MV-4-11 (cell line): ENCODE results near the gene OBP2A.
A peak's percentile ranks its signal among the peaks of the same experiment; 100 is the strongest.
"Not testable (repeated sequence)": the region's sequence is repeated elsewhere in the genome, so short reads cannot be mapped to it uniquely, and the experiment has no call there.

Experiments used
- DNase-seq: peaks from one replicate; lab custom pipeline; 2025; lab: John Stamatoyannopoulos, UW

OBP2A gene

GRCh38 chr9:135545646-135546176 is at the start of gene OBP2A:
TSS of gene OBP2A (plus strand) at chr9:135546126. CDS start at chr9:135546181, 55 bp downstream.
- DNase-seq: not testable (repeated sequence)

DNA sequence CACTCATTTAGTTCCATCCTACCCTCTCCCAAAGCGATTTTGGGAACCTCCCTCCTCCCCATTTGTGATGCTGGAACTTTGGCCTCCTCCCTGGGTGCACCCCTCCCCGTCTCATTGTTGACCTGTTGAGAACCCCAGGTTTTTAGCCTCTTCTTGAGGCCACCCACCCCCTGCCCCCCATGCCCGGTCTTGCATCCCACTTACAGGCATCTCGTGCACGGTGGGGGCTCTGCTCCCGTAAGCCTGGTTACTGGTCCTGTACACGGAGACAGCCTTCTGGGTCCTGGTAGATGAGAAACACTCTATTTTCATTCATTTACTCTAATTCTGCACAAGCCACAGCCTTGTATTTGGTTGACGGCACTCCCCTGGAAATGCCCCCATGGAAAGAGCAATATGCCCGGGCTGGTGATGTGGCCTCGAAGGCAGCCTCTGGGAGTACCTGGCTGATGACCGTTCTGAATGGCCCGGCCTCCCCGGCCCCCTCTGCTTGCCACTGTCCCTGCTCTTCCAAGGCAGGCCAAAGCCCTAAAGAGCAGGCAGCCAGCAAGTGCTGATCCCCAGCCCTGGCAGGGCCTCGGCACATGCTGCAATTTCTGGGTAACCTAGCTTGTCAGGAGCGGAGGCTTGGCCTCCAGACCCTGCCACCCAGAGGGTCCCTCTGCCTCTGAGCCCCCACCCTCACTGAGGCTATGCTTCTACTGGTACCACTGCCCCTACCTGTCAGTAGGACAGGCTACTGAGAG is 47.4 kb upstream of the OBP2A start:
- no peak for DNase-seq

GRCh38 chr9:135499326-135500070 is 46.4 kb upstream of the OBP2A start:
- DNase-seq: peak; percentile 77

DNA sequence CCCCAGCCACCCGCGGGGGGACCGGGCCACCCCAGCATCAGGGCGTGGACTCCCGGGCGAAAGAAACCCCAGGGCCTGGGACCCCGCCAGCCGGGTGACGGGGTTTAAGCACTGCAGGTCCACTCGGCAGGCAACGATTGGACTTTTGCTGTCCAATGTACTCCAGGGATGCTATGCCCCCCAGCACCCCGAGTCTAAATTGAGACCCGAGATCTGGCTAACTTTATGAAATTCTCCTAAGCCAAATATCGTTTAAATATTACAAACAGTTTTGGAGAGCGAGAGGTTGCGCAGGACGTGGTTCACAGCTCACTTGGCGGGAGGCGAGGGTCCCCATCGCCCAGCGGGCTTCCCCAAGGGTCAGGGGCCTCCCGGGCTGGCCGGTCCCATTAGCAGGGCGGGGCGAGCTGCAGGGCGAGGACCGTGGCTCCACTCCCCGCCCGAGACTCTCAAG is 45.8 kb upstream of the OBP2A start:
- no peak for DNase-seq

GRCh38 chr9:135500525-135501260 is 45.2 kb upstream of the OBP2A start, which contains the start of gene MRPS2:
TSS of gene MRPS2 (plus strand) at chr9:135500682. CDS start at chr9:135500711, 29 bp downstream.
- peak; percentile 74 for DNase-seq

GRCh38 chr9:135501261-135502167 is 44.4 kb upstream of the OBP2A start:
- peak; percentile 30 for DNase-seq

- no peak for DNase-seq
These were observed 43.6 kb upstream of the OBP2A start for GRCh38 chr9:135502168-135502872.

GRCh38 chr9:135502873-135503321 is 43.0 kb upstream of the OBP2A start:
- DNase-seq: no peak

DNA sequence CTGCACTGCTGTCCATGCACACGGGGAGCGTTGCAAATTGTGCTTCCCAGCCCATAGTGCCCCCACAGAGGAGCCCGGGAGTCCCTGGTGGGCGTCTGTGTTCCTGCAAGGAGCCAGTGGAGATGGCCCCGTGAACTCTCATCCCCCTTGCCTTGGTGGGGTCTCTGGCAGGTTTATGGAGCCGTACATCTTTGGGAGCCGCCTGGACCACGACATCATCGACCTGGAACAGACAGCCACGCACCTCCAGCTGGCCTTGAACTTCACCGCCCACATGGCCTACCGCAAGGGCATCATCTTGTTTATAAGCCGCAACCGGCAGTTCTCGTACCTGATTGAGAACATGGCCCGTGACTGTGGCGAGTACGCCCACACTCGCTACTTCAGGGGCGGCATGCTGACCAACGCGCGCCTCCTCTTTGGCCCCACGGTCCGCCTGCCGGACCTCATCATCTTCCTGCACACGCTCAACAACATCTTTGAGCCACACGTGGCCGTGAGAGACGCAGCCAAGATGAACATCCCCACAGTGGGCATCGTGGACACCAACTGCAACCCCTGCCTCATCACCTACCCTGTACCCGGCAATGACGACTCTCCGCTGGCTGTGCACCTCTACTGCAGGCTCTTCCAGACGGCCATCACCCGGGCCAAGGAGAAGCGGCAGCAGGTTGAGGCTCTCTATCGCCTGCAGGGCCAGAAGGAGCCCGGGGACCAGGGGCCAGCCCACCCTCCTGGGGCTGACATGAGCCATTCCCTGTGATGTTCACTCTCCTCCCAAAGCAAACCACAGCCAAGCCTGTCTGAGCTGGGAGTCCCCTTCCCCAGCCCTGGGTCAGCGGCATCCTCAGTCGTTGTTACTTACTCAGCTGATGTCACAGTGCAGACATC is 42.3 kb upstream of the OBP2A start:
- DNase-seq: no peak

DNA sequence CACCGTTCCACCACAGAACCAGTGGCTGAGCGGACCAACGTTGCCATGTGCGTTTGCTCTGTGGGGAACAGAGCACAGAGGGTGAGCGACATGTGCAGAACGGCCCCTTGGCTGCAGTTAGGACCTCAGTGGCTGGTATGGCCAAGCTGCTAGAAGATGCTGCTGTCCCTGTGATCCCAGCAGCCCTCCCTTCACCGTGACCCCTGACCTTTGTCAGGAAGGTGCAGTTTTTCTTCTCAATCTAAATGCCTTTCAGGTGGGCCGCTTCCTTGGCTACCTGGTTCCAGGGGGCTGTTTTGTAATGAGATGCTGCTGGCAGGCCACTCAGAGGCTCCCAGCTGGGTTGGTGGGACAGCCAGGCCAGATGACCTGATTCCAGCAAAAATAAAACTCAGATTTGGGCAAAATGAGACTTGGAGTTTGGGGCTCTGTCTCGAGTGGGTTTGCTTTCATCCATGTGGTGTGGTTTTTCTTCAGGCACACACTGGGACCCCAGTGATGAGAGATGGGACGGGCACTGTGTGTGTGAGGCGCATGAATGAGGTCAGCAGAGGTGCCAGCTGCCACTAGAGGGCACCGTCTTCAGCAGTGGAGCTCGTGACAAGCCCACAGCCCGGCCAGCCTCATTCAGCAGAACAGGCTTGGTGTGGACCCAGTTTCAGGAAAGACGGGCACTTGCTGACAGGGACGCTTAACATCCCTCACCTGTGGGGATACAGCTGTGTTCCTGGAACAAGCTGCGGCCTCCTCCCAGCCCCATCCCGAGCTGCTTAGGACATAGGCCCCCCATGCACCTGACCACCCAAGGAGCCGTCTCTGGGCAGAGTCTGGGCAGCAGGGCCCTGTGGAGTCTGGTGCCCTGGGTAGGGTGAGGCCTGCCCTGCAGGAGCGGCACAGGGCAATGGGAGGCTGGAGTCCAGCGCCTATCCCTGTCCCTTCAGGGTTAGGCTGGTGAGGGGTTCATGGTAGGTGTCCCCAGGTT is 41.4 kb upstream of the OBP2A start:
- peak; percentile 48 for DNase-seq

DNA sequence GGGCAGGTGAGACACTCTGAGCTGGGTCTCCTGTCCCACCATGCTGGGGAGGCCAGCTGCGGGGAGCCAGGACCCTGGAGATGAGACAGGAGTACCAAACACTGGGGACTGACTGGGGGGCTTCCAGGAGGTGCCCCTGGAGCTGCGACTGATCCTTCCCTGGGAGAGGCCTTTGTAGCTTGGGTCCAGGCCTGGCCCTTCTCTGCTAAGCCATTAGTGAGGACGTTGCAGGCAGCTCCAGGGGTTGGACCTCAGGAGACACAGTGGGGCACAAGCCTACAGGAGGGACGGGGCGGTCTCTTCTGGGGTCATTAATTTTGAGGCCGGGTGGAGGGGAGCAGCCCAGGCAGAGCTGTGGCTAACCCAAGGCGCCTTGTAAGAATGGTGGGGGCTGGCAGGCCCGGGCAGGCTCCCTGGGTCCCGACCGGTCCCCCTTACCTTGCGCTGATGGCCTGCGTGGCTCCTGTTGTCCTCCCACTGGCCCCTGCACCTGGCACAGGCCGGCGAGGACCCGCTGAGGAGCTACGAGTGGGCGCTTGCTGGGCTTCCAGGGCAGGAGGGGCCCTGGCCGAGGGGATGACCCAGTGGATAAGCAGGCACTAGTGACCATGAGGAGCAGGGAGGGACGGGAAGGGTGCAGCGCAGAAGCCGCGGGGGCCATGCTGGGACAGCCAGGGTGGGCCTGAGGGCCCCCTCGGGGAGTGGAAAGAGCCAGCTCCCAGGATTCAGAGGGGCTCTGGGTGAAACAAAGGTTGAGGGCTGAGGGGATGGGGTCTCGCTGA is 40.3 kb upstream of the OBP2A start:
- DNase-seq: no peak

- no peak for DNase-seq
These were observed 39.4 kb upstream of the OBP2A start for GRCh38 chr9:135506327-135507103.

DNA sequence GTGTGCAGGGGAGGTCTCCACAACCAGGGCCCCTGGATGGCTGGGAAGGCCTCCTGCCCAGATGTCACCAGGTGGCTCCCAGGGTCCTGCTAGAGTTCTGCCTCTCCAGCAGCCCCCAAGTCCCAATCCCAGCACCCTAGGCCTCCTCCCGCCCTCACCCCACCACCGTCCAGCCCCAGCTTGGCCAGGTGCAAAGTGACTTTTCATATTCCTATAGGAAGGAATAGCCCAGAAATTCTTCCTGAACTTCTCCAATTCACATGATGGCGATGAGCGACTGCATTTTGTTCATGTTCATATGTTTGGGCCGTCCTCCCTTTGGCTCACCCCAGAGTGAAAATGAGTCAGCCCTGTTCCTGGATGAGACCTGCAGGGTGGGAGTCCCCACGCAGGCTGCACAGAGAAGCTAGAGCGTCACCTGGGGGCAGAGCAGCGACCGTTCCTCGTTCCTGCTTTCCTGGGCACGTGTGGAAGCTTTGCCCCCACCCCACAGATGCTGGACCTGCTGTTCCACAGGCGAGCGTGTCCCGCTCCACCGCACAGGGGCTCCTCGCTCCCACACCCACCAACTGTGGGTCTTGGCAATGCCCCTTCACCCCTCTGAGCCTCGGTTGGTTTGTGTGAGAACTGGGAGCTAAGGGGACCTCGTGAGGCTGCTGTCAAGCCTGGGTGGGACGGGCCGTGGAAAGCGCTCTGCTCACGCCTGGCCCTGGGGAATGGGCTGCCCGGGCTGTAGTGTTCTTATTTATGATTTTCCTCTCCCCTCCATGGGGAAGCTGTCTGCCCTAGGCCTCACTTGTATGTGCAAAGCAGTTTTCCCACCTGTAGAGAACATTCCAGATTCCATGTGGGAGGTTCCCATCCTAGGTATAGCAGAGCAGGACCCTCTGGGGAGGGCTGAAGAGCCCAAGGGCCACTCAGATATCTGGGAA is 38.6 kb upstream of the OBP2A start:
- no peak for DNase-seq

GRCh38 chr9:135508211-135508820 is 37.6 kb upstream of the OBP2A start:
- DNase-seq: no peak

- no peak for DNase-seq
These were observed 36.5 kb upstream of the OBP2A start for GRCh38 chr9:135509458-135509857.
